GM10266 (cell line): ENCODE data around the gene POLR2E.

Experiments
- DNase-seq: peaks from one replicate; pipeline ENCODE4 v3.0.0; 2012; ENCODE audit errors: extremely low spot score
- CTCF ChIP-seq: IDR thresholded peaks from 2 replicates; pipeline ENCODE4 v1.5.1; 2012; ENCODE audit warnings: mild to moderate bottlenecking, low read depth; ENCODE audit not compliant: control insufficient read depth, insufficient read depth; ENCODE audit errors: missing control alignments

Gene POLR2E

GRCh38 chr19:1055028-1055425 lies 40.1 kb downstream of the POLR2E start:
- DNase-seq = no peak
- no peak for TF ChIP-seq CTCF

- TF ChIP-seq CTCF = no peak
- DNase-seq = no peak
Measured at GRCh38 chr19:1054102-1055027, 40.8 kb downstream of the POLR2E start.

GRCh38 chr19:1053176-1054101 lies 41.7 kb downstream of the POLR2E start:
- no peak for TF ChIP-seq CTCF

GRCh38 chr19:1052349-1052975 lies 42.7 kb downstream of the POLR2E start:
- TF ChIP-seq CTCF = no peak
- DNase-seq = no peak

More at GRCh38 chr19:1053176-1054101, 41.7 kb downstream of the POLR2E start:
- no peak for DNase-seq

GRCh38 chr19:1051791-1052190 lies 43.4 kb downstream of the POLR2E start:
- no peak for DNase-seq
- TF ChIP-seq CTCF = no peak

GRCh38 chr19:1050989-1051788 lies 44.0 kb downstream of the POLR2E start:
- TF ChIP-seq CTCF = no peak
- DNase-seq = no peak
